CD14-positive monocyte (primary cell): ENCODE measurements around the gene ZNF23. TPM values are rescaled to one million over a fixed set of nuclear protein-coding genes. Genes with fewer than 3 reads are reported as not detected.

Experiments
- DNase-seq, 3 donors: peaks; one replicate each; pipeline ENCODE4 v3.0.0-alpha.2; 2011 to 2022
- H2AFZ ChIP-seq: 2 replicates; pipeline ENCODE4 v1.6.0; 2012; ENCODE audit warnings: mild to moderate bottlenecking, low read depth, low read length, inconsistent platforms; ENCODE audit not compliant: insufficient read depth, poor library complexity, severe bottlenecking
- H3K27ac ChIP-seq, 2 donors: 1 replicate in 1 of 2; 2 replicates in 1 of 2; pipeline ENCODE4 v1.5.1; 2012 to 2013; ENCODE audit warnings: low read length in 2 of 2, control low read depth in 1 of 2, inconsistent platforms in 1 of 2, low read depth in 1 of 2, mild to moderate bottlenecking in 1 of 2
- H3K27me3 ChIP-seq, 2 donors: one replicate each; pipeline versions ENCODE4 v1.6.0 to v1.6.1; 2011 to 2013; ENCODE audit warnings: low read length in 2 of 2; ENCODE audit not compliant: control insufficient read depth in 2 of 2, insufficient read depth in 2 of 2
- H3K36me3 ChIP-seq, 2 donors: replicated peaks in 1 of 2; 1 replicate in 1 of 2; 2 replicates in 1 of 2; pipeline versions ENCODE4 v1.5.1 to v1.6.1; 2012 to 2013; ENCODE audit warnings: low read length in 2 of 2, control low read depth in 1 of 2, inconsistent platforms in 1 of 2, mild to moderate bottlenecking in 1 of 2; ENCODE audit not compliant: insufficient read depth in 2 of 2, control insufficient read depth in 1 of 2
- H3K4me1 ChIP-seq, 2 donors: 1 replicate in 1 of 2; 2 replicates in 1 of 2; pipeline versions ENCODE4 v1.5.1 to v1.6.1; 2012 to 2013; ENCODE audit warnings: low read length in 2 of 2, control low read depth in 1 of 2, inconsistent platforms in 1 of 2, mild to moderate bottlenecking in 1 of 2, moderate library complexity in 1 of 2; ENCODE audit not compliant: insufficient read depth in 2 of 2, control insufficient read depth in 1 of 2
- H3K4me2 ChIP-seq: replicated peaks from 2 replicates; pipeline ENCODE3; 2012; ENCODE audit warnings: low read length, moderate library complexity, mild to moderate bottlenecking; ENCODE audit not compliant: poor library complexity, severe bottlenecking; ENCODE audit errors: extremely low read depth
- H3K4me3 ChIP-seq, 3 experiments: fragments of 200-600 bp in 1 of 3; sonication (generic) in 1 of 3; replicated peaks in 1 of 3; 1 replicate in 2 of 3; 2 replicates in 1 of 3; pipeline ENCODE4 v1.5.1; 2011 to 2013; ENCODE audit warnings: low read length in 3 of 3, mild to moderate bottlenecking in 3 of 3, control low read depth in 2 of 3, low read depth in 2 of 3, inconsistent platforms in 1 of 3, moderate library complexity in 1 of 3
- H3K79me2 ChIP-seq: 2 replicates; pipeline ENCODE4 v1.6.0; 2012; ENCODE audit warnings: mild to moderate bottlenecking, control low read depth, inconsistent platforms, low read length, moderate library complexity; ENCODE audit not compliant: insufficient read depth
- H3K9ac ChIP-seq: 2 replicates; pipeline ENCODE4 v1.6.0; 2017; ENCODE audit warnings: low read length, mild to moderate bottlenecking; ENCODE audit not compliant: insufficient read depth, poor library complexity, severe bottlenecking
- H3K9me3 ChIP-seq, 2 donors: replicated peaks in 1 of 2; 1 replicate in 1 of 2; 2 replicates in 1 of 2; pipeline versions ENCODE4 v1.5.1 to v1.6.1; 2012 to 2013; ENCODE audit warnings: low read length in 2 of 2, control low read depth in 1 of 2; ENCODE audit not compliant: control insufficient read depth in 1 of 2, insufficient read depth in 1 of 2
- H4K20me1 ChIP-seq: 2 replicates; pipeline ENCODE4 v1.6.0; 2012; ENCODE audit warnings: mild to moderate bottlenecking, low read length, control low read depth, moderate library complexity; ENCODE audit not compliant: insufficient read depth
- H3K27ac Mint-ChIP-seq, 7 donors: one replicate each; pipeline ENCODE4 v1.8.0; 2020; ENCODE audit warnings: mild to moderate bottlenecking in 7 of 7, mixed read lengths in 7 of 7, moderate library complexity in 6 of 7, inconsistent platforms in 2 of 7
- H3K27me3 Mint-ChIP-seq, 3 donors: one replicate each; pipeline ENCODE4 v1.8.0; 2021 to 2022; ENCODE audit warnings: low read depth in 3 of 3, mild to moderate bottlenecking in 3 of 3, mixed read lengths in 3 of 3, moderate library complexity in 3 of 3, inconsistent platforms in 1 of 3
- H3K36me3 Mint-ChIP-seq, 2 donors: one replicate each; pipeline ENCODE4 v1.8.0; 2020; ENCODE audit warnings: mixed read lengths in 2 of 2, inconsistent platforms in 1 of 2, mild to moderate bottlenecking in 1 of 2
- H3K4me1 Mint-ChIP-seq: one replicate; pipeline ENCODE4 v1.8.0; 2020; ENCODE audit warnings: mild to moderate bottlenecking, mixed read lengths
- H3K4me3 Mint-ChIP-seq, 2 donors: one replicate each; pipeline ENCODE4 v1.8.0; 2020; ENCODE audit warnings: mild to moderate bottlenecking in 2 of 2, mixed read lengths in 2 of 2, moderate library complexity in 1 of 2
- H3K9me3 Mint-ChIP-seq, 7 donors: one replicate each; pipeline ENCODE4 v1.8.0; 2020 to 2022; ENCODE audit warnings: mixed read lengths in 7 of 7, mild to moderate bottlenecking in 6 of 7, moderate library complexity in 6 of 7, inconsistent platforms in 2 of 7
- CTCF ChIP-seq: fragments of 200-600 bp; IDR thresholded peaks from one replicate; pipeline ENCODE4 v1.8.0; 2022; ENCODE audit warnings: antibody characterized with exemption, mild to moderate bottlenecking
- WGBS: methylation state at CpG from one replicate; pipeline ENCODE4 v1.1.5; 2013; ENCODE audit warnings: missing lambda C conversion rate; ENCODE audit not compliant: insufficient coverage; 5-methylcytosine and 5-hydroxymethylcytosine counted together
- intact Hi-C, 2 donors: fragments of 100-400 bp; cut with micrococcal nuclease; formaldehyde crosslinking; loops; one replicate each; pipeline versions ENCODE4 v1.15.0 to v1.15.1; 2023
- polyA plus RNA-seq, 3 donors: library from polyadenylated mRNA; depleted of rRNA in 1 of 3; unstranded in 2 of 3; stranded (reverse) in 1 of 3; fragments of 300-500 nt in 2 of 3; fragments of >200 nt in 1 of 3; fragmentation: Illumina TruSeq in 2 of 3; gene quantifications; 1 replicate in 2 of 3; 2 replicates in 1 of 3; pipeline ENCODE4 v1.2.3, GENCODE V29; 2012 to 2021

Gene ZNF23
- polyA plus RNA-seq, 3 donors, result 2.1 to 3.9 (median 2.8) TPM

GRCh38 chr16:71459510-71459909 is 2.5 kb downstream of the ZNF23 start:
- H2AFZ ChIP-seq, result no peak overlapping the region
- H3K9me3 Mint-ChIP-seq, result peaks cover 4 to 13% (median 11%) of the 10 kb centered on the region in 7 donors
- H3K27me3 Mint-ChIP-seq, result peaks cover 0 to 3% (median 0%) of the 10 kb centered on the region in 3 donors
- H3K4me2 ChIP-seq, result no peak overlapping the region
- H4K20me1 ChIP-seq, result no peaks in the 10 kb centered on the region
- H3K9ac ChIP-seq, result no peak overlapping the region
- no peak for DNase-seq
- H3K36me3 Mint-ChIP-seq, result peaks cover 19 to 27% of the 10 kb centered on the region in 2 donors
- no peak for TF ChIP-seq CTCF
- H3K4me1 Mint-ChIP-seq, result peaks cover 20% of the 10 kb centered on the region
- peaks cover 13 to 21% of the 10 kb centered on the region in 2 donors for H3K36me3 ChIP-seq
- peaks cover 3% of the 10 kb centered on the region for H3K79me2 ChIP-seq
- H3K27me3 ChIP-seq, result no peaks in the 10 kb centered on the region
- H3K9me3 ChIP-seq, result peaks cover 4 to 10% of the 10 kb centered on the region in 2 donors
- H3K4me3 Mint-ChIP-seq, result no peak overlapping the region
- no peak overlapping the region for H3K27ac ChIP-seq
- H3K27ac Mint-ChIP-seq, result no peak overlapping the region
- H3K4me1 ChIP-seq, result peaks cover 13 to 15% of the 10 kb centered on the region in 2 donors
- H3K4me3 ChIP-seq, result no peak overlapping the region
- intact Hi-C loops, result no loop called here

- Histone ChIP-seq H3K9ac (no peak overlapping the region), H2AFZ (no peak overlapping the region), H3K4me2 (no peak overlapping the region), H3K4me1 (peaks cover 6 to 7% of the 10 kb centered on the region in 2 donors), H3K79me2 (peaks cover 3% of the 10 kb centered on the region), H3K4me3 (no peak overlapping the region), H4K20me1 (no peaks in the 10 kb centered on the region), H3K27ac (no peak overlapping the region), H3K9me3 (peaks cover 26 to 27% of the 10 kb centered on the region in 2 donors), H3K36me3 (peaks cover 34 to 49% of the 10 kb centered on the region in 2 donors), H3K27me3 (no peaks in the 10 kb centered on the region)
- no peak for TF ChIP-seq CTCF
- no peak for DNase-seq
- Mint-ChIP-seq H3K27ac (no peak overlapping the region), H3K27me3 (peaks cover 0 to 1% (median 0%) of the 10 kb centered on the region in 3 donors), H3K9me3 (peaks cover 21 to 32% (median 27%) of the 10 kb centered on the region in 7 donors), H3K4me3 (no peak overlapping the region), H3K4me1 (peaks cover 12% of the 10 kb centered on the region), H3K36me3 (peaks cover 43 to 53% of the 10 kb centered on the region in 2 donors)
- WGBS, result 100% methylated on average over 2 of the region's 4 CpGs
- intact Hi-C loops, result no loop called here
Measured at GRCh38 chr16:71456801-71457200, 5.2 kb downstream of the ZNF23 start.
